Activated CD8-positive, alpha-beta memory T cell treated with anti-CD3 and anti-CD28 coated beads, Interleukin-2, amount 50 U/mL, for 1 hour (primary cell): ENCODE data around the gene CCL15.
"Not testable (repeated sequence)": the region's sequence is repeated elsewhere in the genome, so short reads cannot be mapped to it uniquely, and the experiment has no call there.

Experiments used
- DNase-seq: peaks from one replicate; pipeline ENCODE4 v3.0.0-alpha.2; 2020; ENCODE audit errors: extremely low read depth

Gene CCL15

GRCh38 chr17:36001110-36001771, at the start of gene CCL15:
CCL15 (minus strand) TSS chr17:36001553; CDS start chr17:36001492, 61 bp downstream.
- DNase-seq, result no peak

- DNase-seq, result no peak
Observed at GRCh38 chr17:36049643-36050042, 48.3 kb upstream of the CCL15 start.

GRCh38 chr17:36048066-36048465, 46.7 kb upstream of the CCL15 start:
- DNase-seq, result no peak

GRCh38 chr17:36036235-36036634, 34.9 kb upstream of the CCL15 start:
- DNase-seq, result no peak

GRCh38 chr17:36034127-36034526, 32.8 kb upstream of the CCL15 start:
- no peak for DNase-seq

- no peak for DNase-seq
Observed at GRCh38 chr17:36030956-36031355, 29.6 kb upstream of the CCL15 start.

- DNase-seq, result no peak
Observed at GRCh38 chr17:36027761-36028160, 26.4 kb upstream of the CCL15 start.

- no peak for DNase-seq
Observed at GRCh38 chr17:36024106-36024869, 22.9 kb upstream of the CCL15 start.

- no peak for DNase-seq
Observed at GRCh38 chr17:36019423-36019822, 18.1 kb upstream of the CCL15 start.

- no peak for DNase-seq
Observed at GRCh38 chr17:36017799-36018198, 16.4 kb upstream of the CCL15 start, which contains the start of gene CCL23. CCL23 (minus strand) TSS chr17:36017972; CDS start chr17:36017897, 75 bp downstream.

- no peak for DNase-seq
Observed at GRCh38 chr17:36016555-36016954, 15.2 kb upstream of the CCL15 start.

GRCh38 chr17:36015895-36016294, 14.5 kb upstream of the CCL15 start:
- DNase-seq, result not testable (repeated sequence)

- DNase-seq, result no peak
Observed at GRCh38 chr17:36014946-36015345, 13.6 kb upstream of the CCL15 start.

GRCh38 chr17:36011201-36011600, 9.8 kb upstream of the CCL15 start:
- no peak for DNase-seq

- no peak for DNase-seq
Observed at GRCh38 chr17:36008998-36009665, 7.8 kb upstream of the CCL15 start.

- DNase-seq, result no peak
Observed at GRCh38 chr17:36004594-36005108, 3.3 kb upstream of the CCL15 start.

GRCh38 chr17:36002631-36003030, 1.3 kb upstream of the CCL15 start:
- DNase-seq, result no peak

- no peak for DNase-seq
Observed at GRCh38 chr17:36001862-36002603, 680 bp upstream of the CCL15 start.

GRCh38 chr17:36000732-36001109, 632 bp downstream of the CCL15 start:
- DNase-seq, result no peak

GRCh38 chr17:35998756-35999155, 2.6 kb downstream of the CCL15 start:
- no peak for DNase-seq

GRCh38 chr17:35998018-35998545, 3.3 kb downstream of the CCL15 start:
- no peak for DNase-seq

GRCh38 chr17:35995346-35995745, 6.0 kb downstream of the CCL15 start:
- DNase-seq, result not testable (repeated sequence)
